OCI-LY7 (cell line): ENCODE results near the gene LCP1. TPM values are rescaled to one million over a fixed set of nuclear protein-coding genes. Genes with fewer than 3 reads are reported as not detected.

ENCODE experiments used
- BruUV-seq: library from RNA; stranded (reverse); fragments of 400-500 nt; replicated peaks from 2 replicates; lab custom pipeline; 2021; lab: Mats Ljungman, UMichigan
- CTCF ChIA-PET: fragments of 300-600 bp; sonication (Branson Sonifier 250); formaldehyde crosslinking; loops from one replicate; lab custom pipeline; 2022; ENCODE audit warnings: antibody characterized with exemption; ENCODE audit not compliant: unreplicated experiment; lab: Charles Lee
- POLR2A ChIA-PET: fragments of 300-600 bp; sonication (Branson Sonifier 250); formaldehyde crosslinking; loops from one replicate; lab custom pipeline; 2022; ENCODE audit warnings: antibody characterized with exemption; lab: Charles Lee
- DNase-seq: peaks from one replicate; pipeline ENCODE4 v3.0.0-alpha.2; 2015; ENCODE audit warnings: low spot score
- H2AFZ ChIP-seq: fragments of 200-600 bp; sonication (generic), shearing (Covaris generic); 2 replicates; pipeline ENCODE4 v1.6.1; 2014; ENCODE audit warnings: mild to moderate bottlenecking, antibody characterized with exemption, low read length, moderate library complexity
- H3K27ac ChIP-seq: fragments of 200-600 bp; sonication (generic); 2 replicates; pipeline ENCODE4 v1.5.1; 2014; ENCODE audit warnings: mixed run types, low read depth, mild to moderate bottlenecking, moderate library complexity, low read length, inconsistent platforms; ENCODE audit not compliant: poor library complexity, severe bottlenecking
- H3K36me3 ChIP-seq: fragments of 200-600 bp; sonication (generic); 2 replicates; pipeline ENCODE4 v1.6.1; 2014; ENCODE audit warnings: mild to moderate bottlenecking, antibody characterized with exemption, low read length, moderate library complexity, mixed read lengths; ENCODE audit not compliant: insufficient read depth
- H3K4me1 ChIP-seq: fragments of 200-600 bp; sonication (generic); 2 replicates; pipeline ENCODE4 v1.5.1; 2014; ENCODE audit warnings: mild to moderate bottlenecking, low read length; ENCODE audit not compliant: insufficient read depth, poor library complexity, severe bottlenecking
- H3K4me2 ChIP-seq: fragments of 200-600 bp; sonication (generic); 2 replicates; pipeline ENCODE4 v1.6.1; 2014; ENCODE audit warnings: mild to moderate bottlenecking, low read length
- H3K4me3 ChIP-seq: fragments of 200-600 bp; sonication (generic); 2 replicates; pipeline ENCODE4 v1.5.1; 2014; ENCODE audit warnings: mild to moderate bottlenecking, low read depth, low read length; ENCODE audit not compliant: poor library complexity, severe bottlenecking
- H3K79me2 ChIP-seq: fragments of 200-600 bp; sonication (generic); 2 replicates; pipeline ENCODE4 v1.6.1; 2016; ENCODE audit warnings: low read depth, mild to moderate bottlenecking, low read length, moderate library complexity, mixed read lengths; ENCODE audit not compliant: insufficient read depth
- H3K9me2 ChIP-seq: fragments of 200-600 bp; sonication (generic); 2 replicates; pipeline ENCODE4 v1.6.1; 2016; ENCODE audit warnings: mild to moderate bottlenecking, low read length, mixed read lengths; ENCODE audit not compliant: insufficient read depth
- H3K9me3 ChIP-seq: fragments of 200-600 bp; sonication (generic); 2 replicates; pipeline ENCODE4 v1.6.1; 2014; ENCODE audit warnings: mild to moderate bottlenecking, mixed run types, low read length, mixed read lengths
- H4K20me1 ChIP-seq: fragments of 200-600 bp; sonication (generic); 2 replicates; pipeline ENCODE4 v1.6.1; 2014; ENCODE audit warnings: mild to moderate bottlenecking, antibody characterized with exemption, low read length, moderate library complexity, mixed read lengths; ENCODE audit not compliant: insufficient read depth
- CTCF ChIP-seq: fragments of 200-600 bp; sonication (generic); conservative IDR thresholded peaks from 2 replicates; pipeline ENCODE4 v1.5.1; 2014; ENCODE audit warnings: mild to moderate bottlenecking, antibody characterized with exemption, low read length, moderate library complexity, mixed read lengths
- EZH2phosphoT487 ChIP-seq: fragments of 200-600 bp; sonication (generic); IDR thresholded peaks from 2 replicates; pipeline ENCODE4 v1.6.1; 2018; ENCODE audit warnings: low read depth, borderline replicate concordance, mild to moderate bottlenecking, mixed run types, antibody characterized with exemption, low read length, moderate library complexity, mixed read lengths
- intact Hi-C: fragments of 100-400 bp; cut with micrococcal nuclease; formaldehyde crosslinking; loops from one replicate; pipeline ENCODE4 v1.10.0; 2022; ENCODE audit not compliant: unreplicated experiment
- total RNA-seq, 2 experiments: library from RNA; depleted of rRNA in 1 of 2; stranded (reverse); fragments of >200 nt in 1 of 2; shearing (Covaris generic) in 1 of 2; gene quantifications; 2 replicates each; pipeline ENCODE4 v1.2.3, GENCODE V29; 2014 to 2022

LCP1 gene
- total RNA-seq, 2 experiments from 2014 or later = 292 to 565 TPM

GRCh38 chr13:46086421-46086922 lies 95.5 kb downstream of the LCP1 start:
- Histone ChIP-seq H3K4me1 (no peaks in the 10 kb centered on the region), H3K4me2 (no peak overlapping the region), H3K36me3 (no peaks in the 10 kb centered on the region), H3K79me2 (no peaks in the 10 kb centered on the region), H3K27ac (no peak overlapping the region), H2AFZ (no peak overlapping the region), H3K9me2 (no peaks in the 10 kb centered on the region), H3K9me3 (no peaks in the 10 kb centered on the region), H3K4me3 (no peak overlapping the region), H4K20me1 (no peaks in the 10 kb centered on the region)
- no TSS peak for BruUV-seq
- ChIA-PET POLR2A (interaction anchor here (1.4 kb wide), 1 partner anchor 9 kb away, joined by 9 read pairs; no protein-coding TSS in a partner anchor), CTCF (no interaction called here)
- intact Hi-C loops = no loop called here
- no peak for DNase-seq
- TF ChIP-seq CTCF (no peak), EZH2phosphoT487 (no peak)

GRCh38 chr13:46085737-46086136 lies 96.2 kb downstream of the LCP1 start:
- CTCF ChIA-PET = interaction anchor here (0.6 kb wide), 1 partner anchor 157 kb away, joined by 3 read pairs; no protein-coding TSS in a partner anchor

More at GRCh38 chr13:46085737-46086136, 96.2 kb downstream of the LCP1 start:
- Histone ChIP-seq H3K36me3 (no peaks in the 10 kb centered on the region), H2AFZ (no peak overlapping the region), H3K27ac (no peak overlapping the region), H3K4me1 (no peaks in the 10 kb centered on the region), H3K9me3 (no peaks in the 10 kb centered on the region), H4K20me1 (no peaks in the 10 kb centered on the region), H3K4me2 (no peak overlapping the region), H3K79me2 (no peaks in the 10 kb centered on the region), H3K9me2 (no peaks in the 10 kb centered on the region), H3K4me3 (no peak overlapping the region)
- intact Hi-C loops = no loop called here
- TF ChIP-seq EZH2phosphoT487 = no peak
- TF ChIP-seq CTCF = no peak
- DNase-seq = no peak
- POLR2A ChIA-PET = interaction anchor here (1.4 kb wide), 1 partner anchor 9 kb away, joined by 9 read pairs; no protein-coding TSS in a partner anchor
- no TSS peak for BruUV-seq
